HepG2 (cell line): ENCODE results near the gene ASAP2. TPM values are rescaled to one million over a fixed set of nuclear protein-coding genes. Genes with fewer than 3 reads are reported as not detected.
A peak's percentile ranks its signal among the peaks of the same experiment; 100 is the strongest.

Source experiments
- AHDC1 ChIP-seq: sonication (generic); formaldehyde crosslinking; IDR thresholded peaks from 2 replicates; pipeline ENCODE4 v1.5.1; 2020; ENCODE audit warnings: mild to moderate bottlenecking, missing genetic modification reagents, borderline replicate concordance
- DPF2 ChIP-seq: sonication (generic); formaldehyde crosslinking; IDR thresholded peaks from 2 replicates; pipeline ENCODE4 v1.4.0; 2020; ENCODE audit warnings: mild to moderate bottlenecking, low read depth, missing genetic modification reagents, borderline replicate concordance
- ETV5 ChIP-seq: IDR thresholded peaks from 2 replicates; pipeline ENCODE4 v1.6.1; 2018; ENCODE audit warnings: missing biosample characterization, missing genetic modification reagents, inconsistent platforms, borderline replicate concordance
- GFI1 ChIP-seq: sonication (generic); formaldehyde crosslinking; IDR thresholded peaks from 2 replicates; pipeline ENCODE4 v1.5.0; 2020; ENCODE audit warnings: missing genetic modification reagents, mild to moderate bottlenecking, borderline replicate concordance
- HNF4G ChIP-seq, 2 experiments: sonication (generic) in 1 of 2; formaldehyde crosslinking in 1 of 2; IDR thresholded peaks; 2 replicates each; pipeline versions ENCODE4 v1.4.0 to v1.6.1; 2011 to 2020; ENCODE audit warnings: borderline replicate concordance in 2 of 2, low read depth in 2 of 2, mild to moderate bottlenecking in 2 of 2, low read length in 1 of 2, missing genetic modification reagents in 1 of 2, moderate library complexity in 1 of 2
- IKZF5 ChIP-seq: IDR thresholded peaks from 2 replicates; pipeline ENCODE4 v1.6.1; 2018; ENCODE audit warnings: missing genetic modification reagents, mild to moderate bottlenecking, missing compliant biosample characterization
- KDM5A ChIP-seq: fragments of 200-600 bp; sonication (generic); IDR thresholded peaks from 2 replicates; pipeline ENCODE4 v1.7.0; 2018; ENCODE audit warnings: antibody characterized with exemption, mild to moderate bottlenecking, low read length, borderline replicate concordance
- KLF11 ChIP-seq: IDR thresholded peaks from 2 replicates; pipeline ENCODE4 v1.6.1; 2016; ENCODE audit warnings: missing compliant biosample characterization
- MYC ChIP-seq: sonication (generic); formaldehyde crosslinking; IDR thresholded peaks from 2 replicates; pipeline ENCODE4 v1.9.0; 2021; ENCODE audit warnings: missing genetic modification reagents, borderline replicate concordance
- NCOA2 ChIP-seq: sonication (generic); formaldehyde crosslinking; IDR thresholded peaks from 2 replicates; pipeline ENCODE4 v1.8.0; 2022; ENCODE audit warnings: inconsistent platforms
- RBM22 ChIP-seq: fragments of 200-400 bp; formaldehyde crosslinking; optimal IDR thresholded peaks from 2 replicates; pipeline ENCODE3; 2017; ENCODE audit warnings: mild to moderate bottlenecking, low read length, moderate library complexity
- RFXAP ChIP-seq: sonication (generic); formaldehyde crosslinking; IDR thresholded peaks from 2 replicates; pipeline ENCODE4 v1.4.0; 2020; ENCODE audit warnings: missing genetic modification reagents, borderline replicate concordance
- SALL1 ChIP-seq: sonication (generic); formaldehyde crosslinking; IDR thresholded peaks from 2 replicates; pipeline ENCODE4 v1.8.0; 2022; ENCODE audit warnings: mild to moderate bottlenecking, missing genetic modification reagents
- SMAD1 ChIP-seq: sonication (generic); formaldehyde crosslinking; IDR thresholded peaks from 2 replicates; pipeline ENCODE4 v1.4.0; 2020; ENCODE audit warnings: missing genetic modification reagents, low read depth, mild to moderate bottlenecking, borderline replicate concordance
- ZFP1 ChIP-seq: IDR thresholded peaks from 2 replicates; pipeline ENCODE4 v1.6.1; 2016
- ZNF782 ChIP-seq: sonication (generic); formaldehyde crosslinking; IDR thresholded peaks from 2 replicates; pipeline ENCODE4 v1.4.0; 2020; ENCODE audit warnings: missing genetic modification reagents, mild to moderate bottlenecking, borderline replicate concordance
- polyA plus RNA-seq, 8 experiments: library from polyadenylated mRNA; depleted of rRNA in 3 of 8; stranded (reverse) in 7 of 8; unstranded in 1 of 8; fragments of >200 nt; fragmentation: Illumina TruSeq in 4 of 8; extraction: Trizol in 4 of 8; gene quantifications; 2 replicates each; pipeline versions ENCODE4 v1.2.1 to v1.2.3, GENCODE V29; 2011 to 2016; ENCODE audit warnings: low read depth in 4 of 8, missing spikeins in 1 of 8, mixed read lengths in 1 of 8; ENCODE audit not compliant: insufficient read depth in 1 of 8
- total RNA-seq, 5 experiments: library from RNA; depleted of rRNA; stranded (reverse); fragments of >200 nt; fragmentation: Illumina TruSeq; extraction: Trizol; gene quantifications; 2 replicates each; pipeline ENCODE4 v1.2.3, GENCODE V29; 2016; ENCODE audit warnings: low read depth in 1 of 5
- TF ChIP-seq, protein P1 (sequence below): sonication (generic); formaldehyde crosslinking; IDR thresholded peaks from 2 replicates; pipeline ENCODE4 v1.4.0; 2020; ENCODE audit warnings: missing genetic modification reagents
- TF ChIP-seq, protein P2 (sequence below): sonication (generic); formaldehyde crosslinking; IDR thresholded peaks from 2 replicates; pipeline ENCODE4 v1.4.0; 2020; ENCODE audit warnings: missing genetic modification reagents

ASAP2 gene
- total and polyA plus RNA-seq, 2 of the 13 experiments (the other 11 are each of a cell fraction or from before 2014, with no cell fraction given), result 7.3 to 22.3 TPM

DNA sequence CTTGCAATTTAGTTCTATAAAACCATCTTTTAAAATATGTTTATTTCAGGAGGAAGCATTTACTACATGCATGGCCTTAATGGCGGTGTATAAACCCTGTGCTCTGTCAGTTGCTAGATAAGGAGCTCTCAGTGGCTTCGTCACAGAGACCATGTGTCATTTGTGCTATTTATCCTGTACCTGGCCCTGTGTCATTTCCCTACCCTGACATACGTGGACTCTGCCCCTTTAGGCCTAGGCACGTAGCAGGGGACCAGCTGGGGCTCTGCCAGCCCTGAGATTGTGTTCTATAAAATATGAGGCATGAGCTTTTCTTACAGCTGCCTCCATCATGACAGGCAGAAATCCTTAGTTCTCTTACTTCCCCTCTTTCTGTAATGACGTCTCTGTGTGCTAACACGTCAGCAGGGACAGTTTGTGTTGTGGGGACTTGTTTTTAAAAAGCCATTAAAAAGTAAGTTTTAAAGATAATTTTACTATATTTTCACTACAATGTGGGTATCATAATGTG lies 128.8 kb downstream of the ASAP2 start (continued):
- TF ChIP-seq, protein P1, sequence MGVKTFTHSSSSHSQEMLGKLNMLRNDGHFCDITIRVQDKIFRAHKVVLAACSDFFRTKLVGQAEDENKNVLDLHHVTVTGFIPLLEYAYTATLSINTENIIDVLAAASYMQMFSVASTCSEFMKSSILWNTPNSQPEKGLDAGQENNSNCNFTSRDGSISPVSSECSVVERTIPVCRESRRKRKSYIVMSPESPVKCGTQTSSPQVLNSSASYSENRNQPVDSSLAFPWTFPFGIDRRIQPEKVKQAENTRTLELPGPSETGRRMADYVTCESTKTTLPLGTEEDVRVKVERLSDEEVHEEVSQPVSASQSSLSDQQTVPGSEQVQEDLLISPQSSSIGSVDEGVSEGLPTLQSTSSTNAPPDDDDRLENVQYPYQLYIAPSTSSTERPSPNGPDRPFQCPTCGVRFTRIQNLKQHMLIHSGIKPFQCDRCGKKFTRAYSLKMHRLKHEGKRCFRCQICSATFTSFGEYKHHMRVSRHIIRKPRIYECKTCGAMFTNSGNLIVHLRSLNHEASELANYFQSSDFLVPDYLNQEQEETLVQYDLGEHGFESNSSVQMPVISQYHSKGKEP, result no peak
- TF ChIP-seq KDM5A (0 out of 2 replicates have a peak, but pooled peaks have one; percentile 26), KLF11 (CRISPR knock-in tag) (0 out of 2 replicates have a peak, but pooled peaks have one; percentile 61), MYC (CRISPR knock-in tag) (peak; percentile 62), ETV5 (CRISPR knock-in tag) (peak; percentile 66; the same call in 1 of the 2 replicates), SALL1 (CRISPR knock-in tag) (peak; percentile 95), HNF4G (IDR thresholded peaks at IDR 0.05; ENCODE audit: borderline replicate concordance, low read depth, low read length) (peak; percentile 75), HNF4G (CRISPR knock-in tag; IDR thresholded peaks at IDR 0.05; ENCODE audit: borderline replicate concordance, low read depth) (peak; percentile 82; the same call in 1 of the 2 replicates), RFXAP (no peak), AHDC1 (peak; percentile 77), DPF2 (CRISPR knock-in tag) (0 out of 2 replicates have a peak, but pooled peaks have one; percentile 62), IKZF5 (CRISPR knock-in tag) (peak; percentile 78), ZFP1 (CRISPR knock-in tag) (0 out of 2 replicates have a peak, but pooled peaks have one; percentile 19), ZNF782 (0 out of 2 replicates have a peak, but pooled peaks have one; percentile 36), NCOA2 (CRISPR knock-in tag) (0 out of 2 replicates have a peak, but pooled peaks have one; percentile 33), RBM22 (peak; percentile 56), SMAD1 (CRISPR knock-in tag) (no peak), GFI1 (peak; percentile 61; the same call in 1 of the 2 replicates)
- TF ChIP-seq, protein P2, sequence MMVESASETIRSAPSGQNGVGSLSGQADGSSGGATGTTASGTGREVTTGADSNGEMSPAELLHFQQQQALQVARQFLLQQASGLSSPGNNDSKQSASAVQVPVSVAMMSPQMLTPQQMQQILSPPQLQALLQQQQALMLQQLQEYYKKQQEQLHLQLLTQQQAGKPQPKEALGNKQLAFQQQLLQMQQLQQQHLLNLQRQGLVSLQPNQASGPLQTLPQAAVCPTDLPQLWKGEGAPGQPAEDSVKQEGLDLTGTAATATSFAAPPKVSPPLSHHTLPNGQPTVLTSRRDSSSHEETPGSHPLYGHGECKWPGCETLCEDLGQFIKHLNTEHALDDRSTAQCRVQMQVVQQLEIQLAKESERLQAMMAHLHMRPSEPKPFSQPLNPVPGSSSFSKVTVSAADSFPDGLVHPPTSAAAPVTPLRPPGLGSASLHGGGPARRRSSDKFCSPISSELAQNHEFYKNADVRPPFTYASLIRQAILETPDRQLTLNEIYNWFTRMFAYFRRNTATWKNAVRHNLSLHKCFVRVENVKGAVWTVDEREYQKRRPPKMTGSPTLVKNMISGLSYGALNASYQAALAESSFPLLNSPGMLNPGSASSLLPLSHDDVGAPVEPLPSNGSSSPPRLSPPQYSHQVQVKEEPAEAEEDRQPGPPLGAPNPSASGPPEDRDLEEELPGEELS (CRISPR knock-in tag), result peak; percentile 75
